Chondrocyte (in vitro differentiated cells): ENCODE data around the gene GOLGA7B. TPM values are rescaled to one million over a fixed set of nuclear protein-coding genes. Genes with fewer than 3 reads are reported as not detected.

Experiments used
- DNase-seq: peaks from one replicate; pipeline ENCODE4 v3.0.0; 2021; ENCODE audit warnings: mixed read lengths, low spot score
- H3K27ac Mint-ChIP-seq: one replicate; pipeline ENCODE4 v1.8.0; 2021; ENCODE audit warnings: mild to moderate bottlenecking, moderate library complexity, mixed read lengths; ENCODE audit not compliant: unreplicated experiment
- H3K27me3 Mint-ChIP-seq: 2 replicates; pipeline ENCODE4 v1.8.0; 2021; ENCODE audit warnings: low read depth, mixed read lengths
- H3K36me3 Mint-ChIP-seq: 2 replicates; pipeline ENCODE4 v1.8.0; 2021; ENCODE audit warnings: low read depth, mixed read lengths
- H3K4me1 Mint-ChIP-seq: 2 replicates; pipeline ENCODE4 v1.8.0; 2021; ENCODE audit warnings: low read depth, mild to moderate bottlenecking, mixed read lengths
- H3K4me3 Mint-ChIP-seq: one replicate; pipeline ENCODE4 v1.8.0; 2021; ENCODE audit warnings: mild to moderate bottlenecking, moderate library complexity, mixed read lengths; ENCODE audit not compliant: unreplicated experiment
- H3K9me3 Mint-ChIP-seq: 2 replicates; pipeline ENCODE4 v1.8.0; 2021; ENCODE audit warnings: low read depth, mixed read lengths
- CTCF ChIP-seq: fragments of 200-600 bp; sonication (generic); IDR thresholded peaks from 2 replicates; pipeline ENCODE4 v1.5.0; 2021; ENCODE audit warnings: antibody characterized with exemption, mild to moderate bottlenecking, moderate library complexity
- total RNA-seq: library from RNA; stranded (reverse); gene quantifications from 3 replicates; pipeline ENCODE4 v1.2.1, GENCODE V29; 2021

GOLGA7B gene
- total RNA-seq, 1 donor from 2014 or later: 0.27 TPM

- peak overlapping the region; percentile 88 for H3K27ac Mint-ChIP-seq
Measured at GRCh38 chr10:97888641-97889262, 39.1 kb downstream of the GOLGA7B start.

GRCh38 chr10:97889461-97890265, 40.0 kb downstream of the GOLGA7B start:
- peaks cover 35% of the 10 kb centered on the region for H3K4me1 Mint-ChIP-seq
- no peak for TF ChIP-seq CTCF
- H3K36me3 Mint-ChIP-seq: no peaks in the 10 kb centered on the region
- no peaks in the 10 kb centered on the region for H3K27me3 Mint-ChIP-seq
- no peak for DNase-seq
- peak overlapping the region; percentile 88 for H3K27ac Mint-ChIP-seq
- no peaks in the 10 kb centered on the region for H3K9me3 Mint-ChIP-seq
- H3K4me3 Mint-ChIP-seq: no peak overlapping the region

More at GRCh38 chr10:97888641-97889262, 39.1 kb downstream of the GOLGA7B start:
- Mint-ChIP-seq H3K27me3 (no peaks in the 10 kb centered on the region), H3K4me3 (no peak overlapping the region), H3K9me3 (no peaks in the 10 kb centered on the region), H3K4me1 (peaks cover 35% of the 10 kb centered on the region), H3K36me3 (no peaks in the 10 kb centered on the region)
- DNase-seq: no peak
- peak; percentile 48 for TF ChIP-seq CTCF

- Mint-ChIP-seq H3K27me3 (peaks cover 14% of the 10 kb centered on the region), H3K9me3 (no peaks in the 10 kb centered on the region), H3K4me3 (no peak overlapping the region), H3K36me3 (no peaks in the 10 kb centered on the region), H3K4me1 (peaks cover 32% of the 10 kb centered on the region), H3K27ac (no peak overlapping the region)
- TF ChIP-seq CTCF: no peak
- no peak for DNase-seq
Measured at GRCh38 chr10:97891497-97892167, 42.0 kb downstream of the GOLGA7B start.

GRCh38 chr10:97892506-97892905, 42.9 kb downstream of the GOLGA7B start:
- Mint-ChIP-seq H3K27me3 (peaks cover 14% of the 10 kb centered on the region), H3K9me3 (no peaks in the 10 kb centered on the region), H3K4me3 (no peak overlapping the region), H3K4me1 (peaks cover 32% of the 10 kb centered on the region), H3K27ac (no peak overlapping the region), H3K36me3 (no peaks in the 10 kb centered on the region)
- TF ChIP-seq CTCF: no peak
- no peak for DNase-seq

- TF ChIP-seq CTCF: no peak
- H3K4me3 Mint-ChIP-seq: no peak overlapping the region
- H3K9me3 Mint-ChIP-seq: no peaks in the 10 kb centered on the region
- peaks cover 14% of the 10 kb centered on the region for H3K27me3 Mint-ChIP-seq
- DNase-seq: no peak
- H3K27ac Mint-ChIP-seq: no peak overlapping the region
- H3K36me3 Mint-ChIP-seq: no peaks in the 10 kb centered on the region
- H3K4me1 Mint-ChIP-seq: peaks cover 31% of the 10 kb centered on the region
Measured at GRCh38 chr10:97892939-97893338, 43.3 kb downstream of the GOLGA7B start.
